H1 (cell line): ENCODE measurements around the gene RARRES1. TPM values are rescaled to one million over a fixed set of nuclear protein-coding genes. Genes with fewer than 3 reads are reported as not detected.

ENCODE experiments used
- CTCF ChIA-PET: fragments of 300-600 bp; sonication (Branson Sonifier 250); formaldehyde crosslinking; loops from one replicate; lab custom pipeline; 2021; ENCODE audit not compliant: partially characterized antibody; lab: Charles Lee
- POLR2A ChIA-PET: fragments of 300-600 bp; sonication (Branson Sonifier 250); formaldehyde crosslinking; loops from one replicate; lab custom pipeline; 2021; ENCODE audit warnings: inconsistent platforms; ENCODE audit not compliant: partially characterized antibody; lab: Charles Lee
- DNase-seq, 2 experiments: peaks; one replicate each; pipeline versions ENCODE4 v3.0.0 to v3.0.0-alpha.2; 2010 to 2022; ENCODE audit warnings: low spot score in 2 of 2, low read depth in 1 of 2, mixed read lengths in 1 of 2
- FAIRE-seq: peaks from 2 replicates; lab custom pipeline; 2011; peaks lifted over from hg19 to GRCh38; lab: Jason Lieb, UNC
- H2AFZ ChIP-seq: 2 replicates; pipeline ENCODE4 v1.8.1; 2012; ENCODE audit warnings: low read length, inconsistent platforms
- H2AK5ac ChIP-seq: 2 replicates; pipeline ENCODE4 v1.6.1; 2013; ENCODE audit warnings: low read depth, low read length
- H2BK120ac ChIP-seq: replicated peaks from 2 replicates; pipeline ENCODE3; 2013; ENCODE audit warnings: low read depth, low read length, inconsistent platforms
- H2BK12ac ChIP-seq: 2 replicates; pipeline ENCODE4 v1.6.1; 2013; ENCODE audit warnings: low read depth, low read length
- H2BK15ac ChIP-seq: 2 replicates; pipeline ENCODE4 v1.6.1; 2013; ENCODE audit warnings: low read length
- H2BK20ac ChIP-seq: 2 replicates; pipeline ENCODE4 v1.6.1; 2013; ENCODE audit warnings: low read length
- H2BK5ac ChIP-seq: 2 replicates; pipeline ENCODE4 v1.6.1; 2013; ENCODE audit warnings: low read depth, low read length
- H3K14ac ChIP-seq: 2 replicates; pipeline ENCODE4 v1.6.1; 2013; ENCODE audit warnings: inconsistent platforms; ENCODE audit not compliant: insufficient read length
- H3K18ac ChIP-seq: 2 replicates; pipeline ENCODE4 v1.6.1; 2013; ENCODE audit warnings: low read length; ENCODE audit errors: extremely low read depth
- H3K23ac ChIP-seq: 2 replicates; pipeline ENCODE4 v1.6.1; 2013; ENCODE audit warnings: inconsistent platforms; ENCODE audit not compliant: insufficient read length
- H3K23me2 ChIP-seq: 2 replicates; pipeline ENCODE4 v1.6.1; 2013; ENCODE audit warnings: low read depth, low read length
- H3K27ac ChIP-seq: 2 replicates; pipeline ENCODE4 v1.6.1; 2011; ENCODE audit warnings: low read depth, low read length, inconsistent platforms
- H3K27me3 ChIP-seq, 4 experiments: replicated peaks in 1 of 4; 1 replicate in 1 of 4; 2 replicates in 3 of 4; pipeline versions ENCODE4 v1.6.1 to v1.8.1; 2011 to 2013; ENCODE audit warnings: low read length in 3 of 4, mild to moderate bottlenecking in 3 of 4, inconsistent platforms in 2 of 4, mixed read lengths in 2 of 4, moderate library complexity in 1 of 4; ENCODE audit not compliant: control insufficient read depth in 3 of 4, insufficient read depth in 3 of 4; ENCODE audit errors: extremely low read depth in 1 of 4
- H3K36me3 ChIP-seq, 4 experiments: 2 replicates each; pipeline versions ENCODE4 v1.6.1 to v1.8.1; 2011 to 2013; ENCODE audit warnings: mild to moderate bottlenecking in 4 of 4, low read length in 3 of 4, moderate library complexity in 2 of 4, control low read depth in 1 of 4, inconsistent platforms in 1 of 4; ENCODE audit not compliant: insufficient read depth in 4 of 4, control insufficient read depth in 2 of 4
- H3K4ac ChIP-seq: replicated peaks from 2 replicates; pipeline ENCODE3; 2013; ENCODE audit warnings: low read length, low read depth, mixed read lengths, inconsistent platforms; ENCODE audit not compliant: insufficient read length
- H3K4me1 ChIP-seq, 4 experiments: replicated peaks in 1 of 4; 1 replicate in 1 of 4; 2 replicates in 3 of 4; pipeline versions ENCODE4 v1.6.1 to v1.8.1; 2011 to 2013; ENCODE audit warnings: low read length in 3 of 4, inconsistent platforms in 2 of 4, mixed read lengths in 1 of 4; ENCODE audit not compliant: insufficient read depth in 4 of 4, control insufficient read depth in 3 of 4
- H3K4me2 ChIP-seq, 2 experiments: 2 replicates each; pipeline versions ENCODE4 v1.6.1 to v1.8.1; 2011 to 2013; ENCODE audit warnings: low read depth in 2 of 2, low read length in 2 of 2, control low read depth in 1 of 2, inconsistent platforms in 1 of 2, mild to moderate bottlenecking in 1 of 2; ENCODE audit not compliant: insufficient read depth in 1 of 2
- H3K4me3 ChIP-seq, 4 experiments: fragments of 200-600, 300-600 bp in 1 of 4; sonication (generic), shearing (Covaris generic), sonication (Bioruptor Twin) in 1 of 4; 2 replicates each; pipeline versions ENCODE4 v1.5.1 to v1.8.1; 2011 to 2016; ENCODE audit warnings: low read length in 4 of 4, low read depth in 3 of 4, control low read depth in 2 of 4, inconsistent platforms in 2 of 4, mild to moderate bottlenecking in 2 of 4, mixed read lengths in 1 of 4, moderate library complexity in 1 of 4; ENCODE audit not compliant: insufficient read depth in 2 of 4; ENCODE audit errors: extremely low read depth in 1 of 4
- H3K56ac ChIP-seq: replicated peaks from 2 replicates; pipeline ENCODE3; 2013; ENCODE audit warnings: low read depth, mild to moderate bottlenecking, mixed read lengths, low read length, inconsistent platforms; ENCODE audit not compliant: insufficient read length
- H3K79me1 ChIP-seq: 2 replicates; pipeline ENCODE4 v1.6.1; 2013; ENCODE audit warnings: low read depth, low read length, control low read depth
- H3K79me2 ChIP-seq, 2 experiments: 2 replicates each; pipeline versions ENCODE4 v1.6.1 to v1.8.1; 2012 to 2013; ENCODE audit warnings: low read length in 2 of 2, mild to moderate bottlenecking in 2 of 2, inconsistent platforms in 1 of 2; ENCODE audit not compliant: insufficient read depth in 2 of 2, control insufficient read depth in 1 of 2
- H3K9ac ChIP-seq, 4 experiments: replicated peaks in 1 of 4; 1 replicate in 1 of 4; 2 replicates in 3 of 4; pipeline versions ENCODE4 v1.6.1 to v1.8.1; 2011 to 2013; ENCODE audit warnings: low read depth in 3 of 4, low read length in 3 of 4, control low read depth in 2 of 4, mild to moderate bottlenecking in 2 of 4, moderate library complexity in 2 of 4, inconsistent platforms in 1 of 4; ENCODE audit errors: extremely low read depth in 1 of 4
- H3K9me3 ChIP-seq, 2 experiments: 2 replicates each; pipeline versions ENCODE4 v1.6.1 to v1.8.1; 2012 to 2013; ENCODE audit warnings: mild to moderate bottlenecking in 2 of 2, moderate library complexity in 2 of 2, control low read depth in 1 of 2, inconsistent platforms in 1 of 2, low read depth in 1 of 2, low read length in 1 of 2, mixed read lengths in 1 of 2; ENCODE audit not compliant: insufficient read depth in 2 of 2
- H4K20me1 ChIP-seq, 2 experiments: replicated peaks in 1 of 2; 2 replicates each; pipeline versions ENCODE3 to v1.8.1; 2011 to 2013; ENCODE audit warnings: inconsistent platforms in 2 of 2, low read length in 2 of 2, mild to moderate bottlenecking in 1 of 2; ENCODE audit not compliant: insufficient read depth in 2 of 2, control insufficient read depth in 1 of 2
- H4K5ac ChIP-seq: 2 replicates; pipeline ENCODE4 v1.6.1; 2013; ENCODE audit warnings: low read length, low read depth, mixed read lengths, inconsistent platforms; ENCODE audit not compliant: insufficient read length
- H4K8ac ChIP-seq: 2 replicates; pipeline ENCODE4 v1.8.0; 2013; ENCODE audit warnings: mild to moderate bottlenecking, moderate library complexity, low read length, inconsistent platforms; ENCODE audit not compliant: insufficient read depth; ENCODE audit errors: extremely low read depth
- H4K91ac ChIP-seq: replicated peaks from 2 replicates; pipeline ENCODE3; 2013; ENCODE audit warnings: low read length, mixed read lengths, inconsistent platforms; ENCODE audit not compliant: insufficient read length
- JUN ChIP-seq: IDR thresholded peaks from 2 replicates; pipeline ENCODE4 v1.6.1; 2011; ENCODE audit warnings: low read depth, mild to moderate bottlenecking, improper control_type of control experiment, low read length
- POLR2AphosphoS5 ChIP-seq: IDR thresholded peaks from 2 replicates; pipeline ENCODE4 v1.6.1; 2011; ENCODE audit warnings: low read depth, low read length
- SIX5 ChIP-seq: IDR thresholded peaks from 2 replicates; pipeline ENCODE4 v1.6.1; 2011; ENCODE audit warnings: mild to moderate bottlenecking, low read depth, low read length
- TAF7 ChIP-seq: optimal IDR thresholded peaks from 2 replicates; pipeline ENCODE3; 2011; ENCODE audit warnings: low read depth, mild to moderate bottlenecking, inconsistent platforms, low read length, moderate library complexity, borderline replicate concordance
- WGBS, 2 experiments: shearing (Covaris generic) in 1 of 2; methylation state at CpG; one replicate each; pipeline versions ENCODE4 v1.1.6 to v1.1.7; 2013 to 2015; ENCODE audit warnings: low lambda C conversion rate in 2 of 2, mixed read lengths in 2 of 2, inconsistent platforms in 1 of 2, low coverage in 1 of 2, missing lambda C conversion rate in 1 of 2; ENCODE audit not compliant: insufficient replicate concordance in 2 of 2, insufficient coverage in 1 of 2, insufficient read length in 1 of 2; ENCODE audit errors: extremely low coverage in 1 of 2, missing lambda C conversion rate in 1 of 2; 5-methylcytosine and 5-hydroxymethylcytosine counted together
- polyA plus RNA-seq, 7 experiments: library from polyadenylated mRNA; depleted of rRNA in 3 of 7; stranded (reverse) in 5 of 7; unstranded in 2 of 7; fragments of >200 nt in 5 of 7; fragments of 200-250 nt in 2 of 7; gene quantifications; 1 replicate in 5 of 7; 2 replicates in 1 of 7; 4 replicates in 1 of 7; pipeline versions ENCODE4 v1.2.1 to v1.2.3, GENCODE V29; 2011 to 2013; ENCODE audit warnings: missing spikeins in 2 of 7, mixed read lengths in 2 of 7
- total RNA-seq: library from RNA; stranded (reverse); fragmentation: NEBNext Ultra II Directional; extraction: Animal tissue kit (Norgen Biotek cat#: 25700); gene quantifications from 2 replicates; pipeline ENCODE4 v1.2.1, GENCODE V29; 2021

Gene RARRES1
- total and polyA plus RNA-seq, 2 of the 8 experiments (the other 6 are each of a cell fraction or from before 2014, with no cell fraction given) = 0.26 to 0.71 TPM

- no peak for DNase-seq
- FAIRE-seq = no peak
- POLR2A ChIA-PET = no interaction called here
Measured at GRCh38 chr3:158739078-158739477, 6.8 kb upstream of the RARRES1 start.

More at GRCh38 chr3:158739078-158739477, 6.8 kb upstream of the RARRES1 start:
- no peak overlapping the region for H3K4me2 ChIP-seq
- 93% methylated on average over 4 of the region's 4 CpGs; no CpG with 5 or more reads in 1 of the 2 experiments for WGBS, 2 experiments
- no peak overlapping the region for H4K91ac ChIP-seq
- H3K14ac ChIP-seq = no peak overlapping the region
- peaks cover 4 to 5% of the 10 kb centered on the region in 2 experiments; a peak in 1 of 4 replicates for H3K9me3 ChIP-seq
- H3K79me1 ChIP-seq = no peaks in the 10 kb centered on the region
- no peak overlapping the region for H2BK12ac ChIP-seq
- H3K18ac ChIP-seq = no peak overlapping the region
- no peaks in the 10 kb centered on the region for H3K4me1 ChIP-seq
- H2BK5ac ChIP-seq = no peak overlapping the region; the same call in 1 of the 2 replicates
- no peak overlapping the region for H2AFZ ChIP-seq
- no peaks in the 10 kb centered on the region; the same call in 1 of the 2 replicates for H3K23me2 ChIP-seq
- TF ChIP-seq POLR2AphosphoS5 (no peak), JUN (no peak), SIX5 (no peak), TAF7 (no peak)
- H3K4me3 ChIP-seq = no peak overlapping the region
- no peak overlapping the region for H3K27ac ChIP-seq
- no peaks in the 10 kb centered on the region for H3K27me3 ChIP-seq
- no peaks in the 10 kb centered on the region for H3K36me3 ChIP-seq
- no peak overlapping the region for H3K9ac ChIP-seq
- CTCF ChIA-PET = interaction anchor here (1.6 to 4.5 kb wide), 2 partner anchors 12 to 53 kb away, joined by 5 to 30 read pairs; no protein-coding TSS in a partner anchor
- no peak overlapping the region for H3K56ac ChIP-seq
- no peaks in the 10 kb centered on the region for H3K79me2 ChIP-seq
- no peak overlapping the region for H4K5ac ChIP-seq
- H2BK120ac ChIP-seq = no peak overlapping the region
- no peak overlapping the region for H2AK5ac ChIP-seq
- H2BK15ac ChIP-seq = no peak overlapping the region
- H3K23ac ChIP-seq = no peak overlapping the region
- no peak overlapping the region for H4K8ac ChIP-seq
- H4K20me1 ChIP-seq = no peaks in the 10 kb centered on the region
- H2BK20ac ChIP-seq = no peak overlapping the region
- no peak overlapping the region for H3K4ac ChIP-seq
